Thoracic aorta (tissue), 2 donors: ENCODE results near the gene PRRG2. TPM values are rescaled to one million over a fixed set of nuclear protein-coding genes. Genes with fewer than 3 reads are reported as not detected.

Source experiments
- ATAC-seq: fragments of 150-250 bp; one replicate; pipeline ENCODE4 v1.8.0; 2017; ENCODE audit warnings: low read depth; ENCODE audit not compliant: insufficient number of reproducible peaks, low FRiP score
- DNase-seq: peaks from one replicate; pipeline ENCODE4 v3.0.0-alpha.2; 2020; ENCODE audit warnings: low spot score
- H3K27ac ChIP-seq, 2 donors: fragments of 200-600 bp; sonication (generic); 1 replicate in 1 of 2; 2 replicates in 1 of 2; pipeline ENCODE4 v1.5.1; 2016; ENCODE audit warnings: mild to moderate bottlenecking in 2 of 2, moderate library complexity in 2 of 2
- H3K27me3 ChIP-seq: fragments of 200-600 bp; sonication (generic); replicated peaks from 2 replicates; pipeline ENCODE4 v1.6.0; 2016; ENCODE audit warnings: mild to moderate bottlenecking; ENCODE audit not compliant: insufficient read depth
- H3K36me3 ChIP-seq: fragments of 200-600 bp; sonication (generic); one replicate; pipeline ENCODE4 v1.5.1; 2016
- H3K4me1 ChIP-seq, 2 donors: fragments of 200-600 bp; sonication (generic); 1 replicate in 1 of 2; 2 replicates in 1 of 2; pipeline versions ENCODE4 v1.5.1 to v1.6.0; 2016; ENCODE audit warnings: low read depth in 2 of 2, mild to moderate bottlenecking in 1 of 2; ENCODE audit not compliant: control insufficient read depth in 1 of 2
- H3K4me3 ChIP-seq: fragments of 200-600 bp; sonication (generic); 2 replicates; pipeline ENCODE4 v1.5.1; 2016; ENCODE audit warnings: mild to moderate bottlenecking
- H3K9me3 ChIP-seq: fragments of 200-600 bp; sonication (generic); 2 replicates; pipeline ENCODE4 v1.5.1; 2016
- CTCF ChIP-seq: fragments of 200-600 bp; sonication (generic); IDR thresholded peaks from one replicate; pipeline ENCODE4 v1.5.1; 2019; ENCODE audit warnings: antibody characterized with exemption
- total RNA-seq, 2 donors: library from RNA; depleted of rRNA; stranded (reverse); fragments of >200 nt; gene quantifications; one replicate each; pipeline versions ENCODE4 v1.1.0 to v1.2.3, GENCODE V29; 2016

Gene PRRG2
- total RNA-seq, 2 donors from 2014 or later = not detected

GRCh38 chr19:49557641-49558325, 23.3 kb upstream of the PRRG2 start:
- peaks cover 43% of the 10 kb centered on the region for H3K36me3 ChIP-seq
- TF ChIP-seq CTCF = no peak
- no peak overlapping the region for H3K27ac ChIP-seq
- H3K4me1 ChIP-seq = no peaks in the 10 kb centered on the region
- DNase-seq (no peak), ATAC-seq (no peak)
- no peaks in the 10 kb centered on the region for H3K27me3 ChIP-seq
- H3K9me3 ChIP-seq = no peaks in the 10 kb centered on the region
- H3K4me3 ChIP-seq = no peak overlapping the region

GRCh38 chr19:49558591-49558990, 22.5 kb upstream of the PRRG2 start:
- Histone ChIP-seq H3K27ac (no peak overlapping the region), H3K27me3 (no peaks in the 10 kb centered on the region), H3K36me3 (peaks cover 43% of the 10 kb centered on the region), H3K4me3 (no peak overlapping the region), H3K9me3 (no peaks in the 10 kb centered on the region), H3K4me1 (no peaks in the 10 kb centered on the region)
- TF ChIP-seq CTCF = no peak
- DNase-seq (no peak), ATAC-seq (no peak)

- Histone ChIP-seq H3K27ac (no peak overlapping the region), H3K9me3 (no peaks in the 10 kb centered on the region), H3K27me3 (no peaks in the 10 kb centered on the region), H3K4me1 (no peaks in the 10 kb centered on the region), H3K36me3 (peaks cover 43% of the 10 kb centered on the region), H3K4me3 (no peak overlapping the region)
- no peak for DNase-seq
- no peak for ATAC-seq
- TF ChIP-seq CTCF = no peak
These were observed 21.7 kb upstream of the PRRG2 start for GRCh38 chr19:49559443-49559842.

- Histone ChIP-seq H3K36me3 (peaks cover 39% of the 10 kb centered on the region), H3K4me3 (no peak overlapping the region), H3K9me3 (no peaks in the 10 kb centered on the region), H3K27ac (no peak overlapping the region), H3K4me1 (peaks cover under 1 to 4% of the 10 kb centered on the region in 2 donors), H3K27me3 (no peaks in the 10 kb centered on the region)
- DNase-seq = no peak
- no peak for ATAC-seq
- no peak for TF ChIP-seq CTCF
These were observed 21.2 kb upstream of the PRRG2 start for GRCh38 chr19:49559928-49560327.

- H3K27ac ChIP-seq = no peak overlapping the region
- H3K4me3 ChIP-seq = no peak overlapping the region
- H3K9me3 ChIP-seq = no peaks in the 10 kb centered on the region
- H3K36me3 ChIP-seq = peaks cover 35% of the 10 kb centered on the region
- peaks cover 5 to 9% of the 10 kb centered on the region in 2 donors for H3K4me1 ChIP-seq
- TF ChIP-seq CTCF = no peak
- DNase-seq (no peak), ATAC-seq (no peak)
- H3K27me3 ChIP-seq = no peaks in the 10 kb centered on the region
These were observed 20.7 kb upstream of the PRRG2 start for GRCh38 chr19:49560358-49560900.
